ENCODE data around the gene ACOT6. TPM values are rescaled to one million over a fixed set of nuclear protein-coding genes. Genes with fewer than 3 reads are reported as not detected.

ACOT6 gene
- polyA plus RNA-seq, 1 experiment, result not detected

GRCh38 chr14:73613046-73613383, 698 bp downstream of the ACOT6 start:
- H3K4me3 ChIP-seq (ENCODE audit: low read depth, low read length), result peak overlapping the region; percentile 57
- H3K27me3 ChIP-seq (ENCODE audit: control insufficient read depth, insufficient read depth, low read length), result no peaks in the 10 kb centered on the region
- POLR2A ChIA-PET, result interaction anchor here (0.5 kb wide), 1 partner anchor 352 kb away, joined by 16 read pairs; no protein-coding TSS in a partner anchor
- CTCF ChIA-PET, result interaction anchor here (0.7 to 1.4 kb wide), 4 partner anchors 20 to 121 kb away, joined by 3 to 6 read pairs (median 4); no protein-coding TSS in a partner anchor
- TF ChIP-seq, protein P1, sequence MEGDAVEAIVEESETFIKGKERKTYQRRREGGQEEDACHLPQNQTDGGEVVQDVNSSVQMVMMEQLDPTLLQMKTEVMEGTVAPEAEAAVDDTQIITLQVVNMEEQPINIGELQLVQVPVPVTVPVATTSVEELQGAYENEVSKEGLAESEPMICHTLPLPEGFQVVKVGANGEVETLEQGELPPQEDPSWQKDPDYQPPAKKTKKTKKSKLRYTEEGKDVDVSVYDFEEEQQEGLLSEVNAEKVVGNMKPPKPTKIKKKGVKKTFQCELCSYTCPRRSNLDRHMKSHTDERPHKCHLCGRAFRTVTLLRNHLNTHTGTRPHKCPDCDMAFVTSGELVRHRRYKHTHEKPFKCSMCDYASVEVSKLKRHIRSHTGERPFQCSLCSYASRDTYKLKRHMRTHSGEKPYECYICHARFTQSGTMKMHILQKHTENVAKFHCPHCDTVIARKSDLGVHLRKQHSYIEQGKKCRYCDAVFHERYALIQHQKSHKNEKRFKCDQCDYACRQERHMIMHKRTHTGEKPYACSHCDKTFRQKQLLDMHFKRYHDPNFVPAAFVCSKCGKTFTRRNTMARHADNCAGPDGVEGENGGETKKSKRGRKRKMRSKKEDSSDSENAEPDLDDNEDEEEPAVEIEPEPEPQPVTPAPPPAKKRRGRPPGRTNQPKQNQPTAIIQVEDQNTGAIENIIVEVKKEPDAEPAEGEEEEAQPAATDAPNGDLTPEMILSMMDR (IDR thresholded peaks at IDR 0.05; ENCODE audit: insufficient read depth, low read depth, low read length), result no peak
- no peak for DNase-seq (ENCODE audit: low read depth)
- no peaks in the 10 kb centered on the region for H3K36me3 ChIP-seq (ENCODE audit: control insufficient read depth, insufficient read depth, low read length)

DNA sequence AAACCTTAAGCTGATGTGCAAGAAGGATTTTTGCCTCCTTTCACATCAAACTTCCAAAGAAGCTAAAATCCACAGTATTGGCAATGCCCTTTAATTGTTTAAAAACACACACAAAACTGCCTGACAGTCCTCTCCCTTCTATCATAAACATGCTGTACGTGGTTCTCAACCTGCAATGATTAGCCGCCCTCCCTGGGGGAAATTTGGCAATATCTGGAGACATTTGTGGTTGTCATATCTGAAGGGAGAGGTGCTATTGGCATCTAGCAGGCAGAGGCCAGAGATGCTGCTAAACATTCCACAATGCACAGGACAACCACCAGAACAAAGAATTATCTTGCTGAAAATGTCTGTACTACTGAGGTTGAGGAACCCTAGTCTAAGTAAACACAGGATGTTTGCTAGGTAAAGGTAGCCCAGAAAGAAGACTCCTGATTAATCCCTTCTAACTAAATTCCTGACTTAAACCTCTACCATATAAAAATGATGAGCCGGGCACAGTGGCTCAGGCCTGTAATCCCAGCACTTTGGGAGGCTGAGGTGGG, 1.2 kb downstream of the ACOT6 start:
- no peak overlapping the region for H3K4me3 ChIP-seq (ENCODE audit: low read depth, low read length)
- ChIA-PET CTCF (interaction anchor here (1.1 to 1.4 kb wide), 3 partner anchors 19 to 106 kb away, joined by 3 to 6 read pairs (median 6); no protein-coding TSS in a partner anchor), POLR2A (interaction anchor here (0.5 kb wide), 1 partner anchor 352 kb away, joined by 16 read pairs; no protein-coding TSS in a partner anchor)
- H3K27me3 ChIP-seq (ENCODE audit: control insufficient read depth, insufficient read depth, low read length), result no peaks in the 10 kb centered on the region
- no peak for DNase-seq (ENCODE audit: low read depth)
- no peaks in the 10 kb centered on the region for H3K36me3 ChIP-seq (ENCODE audit: control insufficient read depth, insufficient read depth, low read length)
- TF ChIP-seq, protein P1 (IDR thresholded peaks at IDR 0.05; ENCODE audit: insufficient read depth, low read depth, low read length), result no peak

GRCh38 chr14:73616831-73617230, 4.5 kb downstream of the ACOT6 start:
- H3K27me3 ChIP-seq (ENCODE audit: control insufficient read depth, insufficient read depth, low read length), result no peaks in the 10 kb centered on the region
- no peaks in the 10 kb centered on the region for H3K36me3 ChIP-seq (ENCODE audit: control insufficient read depth, insufficient read depth, low read length)
- ChIA-PET CTCF (interaction anchor here (0.6 to 1.6 kb wide), 2 partner anchors 9 to 11 kb away, joined by 3 to 6 read pairs; no protein-coding TSS in a partner anchor), POLR2A (no interaction called here)
- no peak for DNase-seq (ENCODE audit: low read depth)
- TF ChIP-seq, protein P1 (IDR thresholded peaks at IDR 0.05; ENCODE audit: insufficient read depth, low read depth, low read length), result no peak
- H3K4me3 ChIP-seq (ENCODE audit: low read depth, low read length), result no peak overlapping the region

DNA sequence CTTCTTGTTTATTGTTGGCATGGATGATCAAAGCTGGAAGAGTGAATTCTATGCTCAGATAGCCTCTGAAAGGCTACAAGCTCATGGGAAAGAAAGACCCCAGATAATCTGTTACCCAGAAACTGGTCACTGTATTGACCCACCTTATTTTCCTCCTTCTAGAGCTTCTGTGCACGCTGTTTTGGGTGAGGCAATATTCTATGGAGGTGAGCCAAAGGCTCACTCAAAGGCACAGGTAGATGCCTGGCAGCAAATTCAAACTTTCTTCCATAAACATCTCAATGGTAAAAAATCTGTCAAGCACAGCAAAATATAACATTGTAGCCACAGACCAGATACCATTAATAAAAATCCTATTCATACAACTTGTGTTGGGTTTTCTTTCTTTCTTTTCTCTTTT, 7.2 kb downstream of the ACOT6 start:
- no peak for DNase-seq (ENCODE audit: low read depth)
- no peaks in the 10 kb centered on the region for H3K27me3 ChIP-seq (ENCODE audit: control insufficient read depth, insufficient read depth, low read length)
- CTCF ChIA-PET, result interaction anchor here (1.5 kb wide), 2 partner anchors 14 to 107 kb away, joined by 3 to 5 read pairs; no protein-coding TSS in a partner anchor
- TF ChIP-seq, protein P1 (IDR thresholded peaks at IDR 0.05; ENCODE audit: insufficient read depth, low read depth, low read length), result no peak
- no peak overlapping the region for H3K4me3 ChIP-seq (ENCODE audit: low read depth, low read length)
- POLR2A ChIA-PET, result no interaction called here
- H3K36me3 ChIP-seq (ENCODE audit: control insufficient read depth, insufficient read depth, low read length), result no peaks in the 10 kb centered on the region

- TF ChIP-seq, protein P1 (IDR thresholded peaks at IDR 0.05; ENCODE audit: insufficient read depth, low read depth, low read length), result no peak
- Histone ChIP-seq H3K36me3 (ENCODE audit: control insufficient read depth, insufficient read depth, low read length) (no peaks in the 10 kb centered on the region), H3K27me3 (ENCODE audit: control insufficient read depth, insufficient read depth, low read length) (no peaks in the 10 kb centered on the region), H3K4me3 (ENCODE audit: low read depth, low read length) (no peak overlapping the region)
- no peak for DNase-seq (ENCODE audit: low read depth)
- CTCF ChIA-PET, result no interaction called here
- POLR2A ChIA-PET, result no interaction called here
Measured at GRCh38 chr14:73620268-73620667, 8.0 kb downstream of the ACOT6 start.

Measured in BJ (cell line).